ENCODE measurements around the gene HDAC7. TPM values are rescaled to one million over a fixed set of nuclear protein-coding genes. Genes with fewer than 3 reads are reported as not detected.

The HDAC7 gene
- total and polyA plus RNA-seq, 8 donors: 17.9 to 48.1 (median 23.2) TPM

GRCh38 chr12:47790676-47791350, 28.9 kb downstream of the HDAC7 start:
- intact Hi-C loops (cut with DNase I): no loop called here
- ATAC-seq: no peak
- Histone ChIP-seq H3K27ac (no peak overlapping the region), H3K4me3 (no peak overlapping the region), H3K9me3 (no peaks in the 10 kb centered on the region), H3K36me3 (peaks cover 0 to 36% (median 7%) of the 10 kb centered on the region in 3 donors), H3K27me3 (no peaks in the 10 kb centered on the region), H3K4me1 (no peaks in the 10 kb centered on the region)
- DNase-seq: peak in 1 of 6 donors; percentile 48
- WGBS, 2 donors: 92 to 93% methylated on average over 20 of the region's 20 CpGs
- FAIRE-seq: no peak
- no peak for TF ChIP-seq CTCF (IDR thresholded peaks at IDR 0.05)

- H3K9me3 ChIP-seq: no peaks in the 10 kb centered on the region
Measured at GRCh38 chr12:47789712-47790489, 29.8 kb downstream of the HDAC7 start.

GRCh38 chr12:47789141-47789540, 30.6 kb downstream of the HDAC7 start:
- intact Hi-C loops (cut with DNase I): loop anchor here in 1 of 3 donors (10.0 kb wide), 1 partner anchor 46 kb away; no protein-coding TSS in a partner anchor
- FAIRE-seq: no peak
- Histone ChIP-seq H3K27ac (no peak overlapping the region), H3K27me3 (no peaks in the 10 kb centered on the region), H3K9me3 (no peaks in the 10 kb centered on the region), H3K4me1 (no peaks in the 10 kb centered on the region), H3K36me3 (peaks cover 0 to 36% (median 15%) of the 10 kb centered on the region in 3 donors), H3K4me3 (no peak overlapping the region)
- WGBS, 2 donors: 93 to 95% methylated on average over 5 of the region's 5 CpGs
- TF ChIP-seq CTCF (IDR thresholded peaks at IDR 0.05): no peak
- no peak for ATAC-seq
- peak in 1 of 6 donors; percentile 29 for DNase-seq

More at GRCh38 chr12:47789712-47790489, 29.8 kb downstream of the HDAC7 start:
- FAIRE-seq (no peak), ATAC-seq (no peak), DNase-seq (peak in 2 of 6 donors; percentile 5 to 58)
- H3K4me3 ChIP-seq: no peak overlapping the region
- WGBS, 2 donors: 91 to 94% methylated on average over 22 of the region's 22 CpGs
- intact Hi-C loops (cut with DNase I): loop anchor here in 1 of 3 donors (10.0 kb wide), 1 partner anchor 45 kb away; no protein-coding TSS in a partner anchor
- no peaks in the 10 kb centered on the region for H3K27me3 ChIP-seq
- no peak overlapping the region for H3K27ac ChIP-seq
- H3K4me1 ChIP-seq: no peaks in the 10 kb centered on the region
- no peak for TF ChIP-seq CTCF (IDR thresholded peaks at IDR 0.05)
- H3K36me3 ChIP-seq: peaks cover 0 to 36% (median 8%) of the 10 kb centered on the region in 3 donors

GRCh38 chr12:47787596-47788319, 31.9 kb downstream of the HDAC7 start:
- Histone ChIP-seq H3K27ac (no peak overlapping the region), H3K4me1 (no peaks in the 10 kb centered on the region), H3K36me3 (peaks cover 0 to 45% (median 15%) of the 10 kb centered on the region in 3 donors), H3K4me3 (no peak overlapping the region), H3K27me3 (no peaks in the 10 kb centered on the region), H3K9me3 (no peaks in the 10 kb centered on the region)
- DNase-seq (peak in 1 of 6 donors; percentile 36), FAIRE-seq (no peak), ATAC-seq (no peak)
- no peak for TF ChIP-seq CTCF (IDR thresholded peaks at IDR 0.05)
- intact Hi-C loops (cut with DNase I): loop anchor here in 1 of 3 donors (10.0 kb wide), 1 partner anchor 47 kb away; no protein-coding TSS in a partner anchor
- WGBS, 2 donors: 80 to 84% methylated on average over 14 of the region's 14 CpGs

All from pancreas (tissue), 10 donors.